Osteoblast (primary cell): Measurements from ENCODE around the gene CAPN12. TPM values are rescaled to one million over a fixed set of nuclear protein-coding genes. Genes with fewer than 3 reads are reported as not detected.
A peak's percentile ranks its signal among the peaks of the same experiment; 100 is the strongest.

Source experiments
- DNase-seq: peaks from one replicate; pipeline ENCODE4 v3.0.0; 2011; ENCODE audit warnings: low spot score, mixed read lengths; ENCODE audit not compliant: insufficient read length; ENCODE audit errors: missing footprints
- H2AFZ ChIP-seq: 2 replicates; pipeline ENCODE4 v1.6.0; 2011; ENCODE audit warnings: mild to moderate bottlenecking, low read length
- H3K27ac ChIP-seq: 2 replicates; pipeline ENCODE4 v1.5.1; 2011; ENCODE audit warnings: mild to moderate bottlenecking, low read depth, low read length, moderate library complexity
- H3K27me3 ChIP-seq: 2 replicates; pipeline ENCODE4 v1.6.0; 2012; ENCODE audit warnings: mild to moderate bottlenecking, control low read depth, inconsistent platforms, low read length, moderate library complexity; ENCODE audit not compliant: insufficient read depth
- H3K36me3 ChIP-seq: 2 replicates; pipeline ENCODE4 v1.5.1; 2011; ENCODE audit warnings: mild to moderate bottlenecking, low read length, control low read depth, moderate library complexity; ENCODE audit not compliant: insufficient read depth
- H3K4me1 ChIP-seq: 2 replicates; pipeline ENCODE4 v1.5.1; 2011; ENCODE audit warnings: mild to moderate bottlenecking, low read length, control low read depth, moderate library complexity; ENCODE audit not compliant: insufficient read depth
- H3K4me2 ChIP-seq: 2 replicates; pipeline ENCODE4 v1.6.0; 2011; ENCODE audit warnings: mild to moderate bottlenecking, low read length; ENCODE audit not compliant: insufficient read depth
- H3K4me3 ChIP-seq: fragments of 200-600 bp; sonication (generic); 3 replicates; pipeline ENCODE4 v1.5.1; 2012; ENCODE audit warnings: mild to moderate bottlenecking, low read length, inconsistent platforms; ENCODE audit not compliant: insufficient read depth
- H3K79me2 ChIP-seq: 2 replicates; pipeline ENCODE4 v1.6.0; 2012; ENCODE audit warnings: mild to moderate bottlenecking, low read length, control low read depth, inconsistent platforms; ENCODE audit not compliant: insufficient read depth
- H3K9me3 ChIP-seq: 2 replicates; pipeline ENCODE4 v1.5.1; 2011; ENCODE audit warnings: low read depth, low read length, control low read depth
- H4K20me1 ChIP-seq: 2 replicates; pipeline ENCODE4 v1.6.0; 2012; ENCODE audit warnings: mild to moderate bottlenecking, low read length, control low read depth; ENCODE audit not compliant: insufficient read depth
- total RNA-seq: library from RNA; depleted of rRNA; stranded (reverse); fragments of >200 nt; gene quantifications from 2 replicates; pipeline ENCODE4 v1.2.3, GENCODE V29; 2012
- TF ChIP-seq, protein P1 (sequence below): IDR thresholded peaks from 2 replicates; pipeline ENCODE4 v1.5.1; 2011; ENCODE audit warnings: mild to moderate bottlenecking, low read depth, low read length, moderate library complexity; ENCODE audit errors: extremely low read depth

Gene CAPN12
- total RNA-seq, 1 donor = not detected

DNA sequence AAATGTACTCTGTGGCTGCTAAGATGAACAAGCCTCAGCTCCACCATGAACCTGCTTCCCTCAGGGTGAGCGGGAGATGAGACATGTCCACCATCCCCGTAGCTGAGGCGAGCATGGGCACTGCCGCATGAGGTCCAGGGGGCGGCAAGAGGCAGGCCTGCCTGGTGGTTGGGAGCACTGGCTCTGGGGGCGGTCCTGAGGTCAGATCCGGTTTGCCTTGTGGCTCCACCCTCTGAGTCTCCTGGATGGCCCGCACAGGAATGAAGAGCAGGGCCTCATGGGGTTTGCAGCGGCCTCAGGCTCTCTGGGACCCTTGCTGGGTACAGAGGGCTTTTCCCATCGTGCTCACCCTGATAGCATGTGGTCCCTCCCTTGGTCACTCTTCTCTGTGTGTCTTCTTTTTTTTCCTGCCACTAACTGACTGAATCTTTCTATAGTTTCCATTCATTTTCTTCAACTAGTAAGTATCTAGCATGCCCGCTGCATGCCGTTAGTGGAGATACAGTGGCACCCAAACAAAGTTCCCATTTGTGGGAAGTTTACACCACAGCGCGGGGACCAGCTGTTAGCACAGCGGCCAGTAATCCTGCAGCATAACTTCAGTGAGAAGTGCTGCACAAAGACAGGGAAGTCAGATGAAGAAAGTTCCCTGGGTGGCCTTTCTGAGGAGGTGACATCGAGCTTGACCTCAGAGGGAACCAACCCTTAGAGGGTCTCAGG lies 37.3 kb downstream of the CAPN12 start:
- peaks cover 53% of the 10 kb centered on the region for H4K20me1 ChIP-seq
- H3K27ac ChIP-seq = peak overlapping the region; percentile 65
- H3K4me1 ChIP-seq = peaks cover 42% of the 10 kb centered on the region
- no peak overlapping the region for H3K4me2 ChIP-seq
- H3K27me3 ChIP-seq = no peaks in the 10 kb centered on the region
- peaks cover 97% of the 10 kb centered on the region for H3K36me3 ChIP-seq
- no peaks in the 10 kb centered on the region for H3K9me3 ChIP-seq
- peak; percentile 82 for DNase-seq
- H2AFZ ChIP-seq = no peak overlapping the region
- no peak overlapping the region for H3K4me3 ChIP-seq
- H3K79me2 ChIP-seq = peaks cover 88% of the 10 kb centered on the region
- TF ChIP-seq, protein P1, sequence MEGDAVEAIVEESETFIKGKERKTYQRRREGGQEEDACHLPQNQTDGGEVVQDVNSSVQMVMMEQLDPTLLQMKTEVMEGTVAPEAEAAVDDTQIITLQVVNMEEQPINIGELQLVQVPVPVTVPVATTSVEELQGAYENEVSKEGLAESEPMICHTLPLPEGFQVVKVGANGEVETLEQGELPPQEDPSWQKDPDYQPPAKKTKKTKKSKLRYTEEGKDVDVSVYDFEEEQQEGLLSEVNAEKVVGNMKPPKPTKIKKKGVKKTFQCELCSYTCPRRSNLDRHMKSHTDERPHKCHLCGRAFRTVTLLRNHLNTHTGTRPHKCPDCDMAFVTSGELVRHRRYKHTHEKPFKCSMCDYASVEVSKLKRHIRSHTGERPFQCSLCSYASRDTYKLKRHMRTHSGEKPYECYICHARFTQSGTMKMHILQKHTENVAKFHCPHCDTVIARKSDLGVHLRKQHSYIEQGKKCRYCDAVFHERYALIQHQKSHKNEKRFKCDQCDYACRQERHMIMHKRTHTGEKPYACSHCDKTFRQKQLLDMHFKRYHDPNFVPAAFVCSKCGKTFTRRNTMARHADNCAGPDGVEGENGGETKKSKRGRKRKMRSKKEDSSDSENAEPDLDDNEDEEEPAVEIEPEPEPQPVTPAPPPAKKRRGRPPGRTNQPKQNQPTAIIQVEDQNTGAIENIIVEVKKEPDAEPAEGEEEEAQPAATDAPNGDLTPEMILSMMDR = no peak

DNA sequence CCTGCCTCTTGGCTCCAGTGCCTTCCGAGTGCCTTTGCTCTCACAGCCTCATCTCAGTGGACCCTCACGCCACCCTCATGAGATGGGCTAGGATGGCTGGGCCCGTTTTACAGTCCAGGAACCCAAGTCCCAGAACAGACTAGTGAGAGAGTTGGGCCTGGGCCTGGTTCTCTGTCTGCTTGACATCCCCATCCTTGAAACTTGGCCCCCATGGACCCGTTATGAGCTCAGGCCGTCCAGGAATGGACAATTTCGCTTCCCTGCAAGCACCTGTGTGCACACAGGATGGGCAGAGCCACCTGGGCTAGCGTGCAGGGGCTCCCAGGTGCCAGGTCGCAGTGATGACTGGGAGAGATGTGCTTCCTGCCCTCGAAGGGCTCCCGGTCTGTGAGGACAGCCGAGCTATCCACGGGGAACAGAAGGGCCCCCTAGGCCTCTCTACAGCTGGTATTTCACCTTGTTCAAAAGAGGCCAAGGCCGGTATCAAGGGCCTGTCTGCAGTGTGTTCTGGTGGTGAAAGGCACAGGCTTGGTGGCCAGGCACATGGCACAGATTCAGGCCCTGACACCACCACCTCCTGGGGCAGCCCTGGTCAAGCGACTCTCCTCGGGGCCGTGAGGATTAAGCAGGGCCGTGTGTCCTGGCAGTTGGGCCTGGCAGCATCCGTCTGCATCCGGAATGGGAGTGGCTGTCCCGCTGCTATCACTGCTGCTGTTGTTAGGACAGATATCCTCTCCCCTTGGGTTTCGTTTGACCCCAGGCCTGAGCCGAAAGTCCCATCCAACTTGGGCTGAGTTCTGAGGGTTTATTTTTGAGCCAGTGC lies 38.9 kb downstream of the CAPN12 start:
- Histone ChIP-seq H4K20me1 (peaks cover 54% of the 10 kb centered on the region), H3K4me3 (no peak overlapping the region), H3K4me2 (no peak overlapping the region), H2AFZ (no peak overlapping the region), H3K79me2 (peaks cover 99% of the 10 kb centered on the region), H3K36me3 (peaks cover 98% of the 10 kb centered on the region), H3K9me3 (no peaks in the 10 kb centered on the region), H3K4me1 (peaks cover 32% of the 10 kb centered on the region), H3K27ac (peak overlapping the region; percentile 27), H3K27me3 (no peaks in the 10 kb centered on the region)
- TF ChIP-seq, protein P1 = no peak
- peak; percentile 60 for DNase-seq

DNA sequence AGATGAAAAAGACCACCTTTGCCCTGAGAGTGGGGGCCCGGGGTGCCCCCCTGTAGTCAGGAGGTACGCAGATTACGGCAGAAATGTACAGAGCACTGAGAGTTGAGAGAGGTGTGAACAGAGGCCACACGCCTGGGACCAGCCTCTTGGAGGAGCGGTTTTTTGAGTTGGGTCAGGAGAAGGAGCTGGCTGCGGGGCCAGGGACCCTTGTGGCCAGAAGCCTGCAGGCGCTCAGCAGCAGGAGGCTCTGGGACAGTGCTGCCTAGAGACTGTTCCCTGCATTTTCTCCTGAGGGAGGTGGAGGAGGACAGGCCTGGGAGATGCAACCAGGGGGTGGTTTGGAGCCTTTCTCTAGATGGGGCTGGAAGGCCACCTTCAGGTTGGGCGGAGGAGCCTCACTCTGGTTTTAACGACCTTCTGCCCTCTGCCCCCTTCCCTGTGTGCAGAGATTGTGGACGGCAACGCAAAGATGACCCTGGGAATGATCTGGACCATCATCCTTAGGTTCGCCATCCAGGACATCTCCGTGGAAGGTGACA lies 39.7 kb downstream of the CAPN12 start:
- peaks cover 97% of the 10 kb centered on the region for H3K36me3 ChIP-seq
- no peaks in the 10 kb centered on the region for H3K9me3 ChIP-seq
- H3K4me2 ChIP-seq = no peak overlapping the region
- H3K27ac ChIP-seq = no peak overlapping the region
- H3K79me2 ChIP-seq = peaks cover 99% of the 10 kb centered on the region
- H2AFZ ChIP-seq = no peak overlapping the region
- no peak overlapping the region for H3K4me3 ChIP-seq
- H3K4me1 ChIP-seq = peaks cover 27% of the 10 kb centered on the region
- TF ChIP-seq, protein P1 = no peak
- peak; percentile 29 for DNase-seq
- H3K27me3 ChIP-seq = no peaks in the 10 kb centered on the region
- peaks cover 56% of the 10 kb centered on the region for H4K20me1 ChIP-seq

DNA sequence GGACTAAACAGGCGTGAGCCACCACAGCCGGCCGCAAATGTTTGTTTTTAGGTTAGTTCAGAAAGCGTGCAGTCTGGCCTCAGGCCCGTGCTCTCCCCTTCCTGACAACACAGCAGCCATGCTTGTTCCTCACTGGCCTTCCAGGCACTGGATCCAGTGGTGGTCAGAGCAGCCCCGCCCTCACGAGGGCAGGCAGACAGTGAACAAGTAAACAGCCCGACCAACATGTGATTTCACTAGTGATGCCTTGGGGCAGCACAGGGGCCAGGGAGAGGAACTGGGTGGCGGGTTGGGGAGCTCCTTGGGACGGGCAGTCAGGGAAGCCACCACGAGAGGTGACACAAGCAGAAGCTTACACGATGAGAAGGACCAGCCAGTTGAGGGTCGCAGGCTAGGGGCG lies 40.8 kb downstream of the CAPN12 start:
- no peaks in the 10 kb centered on the region for H3K9me3 ChIP-seq
- peaks cover 60% of the 10 kb centered on the region for H4K20me1 ChIP-seq
- no peaks in the 10 kb centered on the region for H3K27me3 ChIP-seq
- H3K27ac ChIP-seq = no peak overlapping the region
- no peak overlapping the region for H3K4me2 ChIP-seq
- peaks cover 25% of the 10 kb centered on the region for H3K4me1 ChIP-seq
- H3K4me3 ChIP-seq = no peak overlapping the region
- no peak overlapping the region for H2AFZ ChIP-seq
- TF ChIP-seq, protein P1 = no peak
- peaks cover 100% of the 10 kb centered on the region for H3K79me2 ChIP-seq
- peak; percentile 55 for DNase-seq
- H3K36me3 ChIP-seq = peaks cover 91% of the 10 kb centered on the region
